Osteocyte (in vitro differentiated cells): ENCODE measurements around the gene PLXNA2. TPM values are rescaled to one million over a fixed set of nuclear protein-coding genes. Genes with fewer than 3 reads are reported as not detected.

ENCODE experiments used
- DNase-seq: peaks from one replicate; pipeline ENCODE4 v3.0.0; 2021; ENCODE audit warnings: mixed read lengths; ENCODE audit not compliant: unreplicated experiment; ENCODE audit errors: extremely low spot score
- H3K27ac Mint-ChIP-seq: one replicate; pipeline ENCODE4 v1.8.0; 2021; ENCODE audit warnings: mild to moderate bottlenecking, mixed read lengths; ENCODE audit not compliant: unreplicated experiment
- H3K27me3 Mint-ChIP-seq: one replicate; pipeline ENCODE4 v1.8.0; 2021; ENCODE audit warnings: mixed read lengths; ENCODE audit not compliant: unreplicated experiment
- H3K36me3 Mint-ChIP-seq: one replicate; pipeline ENCODE4 v1.8.0; 2021; ENCODE audit warnings: mixed read lengths; ENCODE audit not compliant: unreplicated experiment
- H3K4me1 Mint-ChIP-seq: one replicate; pipeline ENCODE4 v1.8.0; 2021; ENCODE audit warnings: mixed read lengths; ENCODE audit not compliant: unreplicated experiment
- H3K4me3 Mint-ChIP-seq: one replicate; pipeline ENCODE4 v1.8.0; 2021; ENCODE audit warnings: mild to moderate bottlenecking, moderate library complexity, mixed read lengths; ENCODE audit not compliant: unreplicated experiment
- H3K9me3 Mint-ChIP-seq: one replicate; pipeline ENCODE4 v1.8.0; 2021; ENCODE audit warnings: mixed read lengths; ENCODE audit not compliant: unreplicated experiment
- CTCF ChIP-seq: fragments of 200-600 bp; sonication (generic); IDR thresholded peaks from 2 replicates; pipeline ENCODE4 v1.5.0; 2021; ENCODE audit warnings: antibody characterized with exemption, mild to moderate bottlenecking, moderate library complexity
- total RNA-seq: library from RNA; stranded (reverse); gene quantifications from 2 replicates; pipeline ENCODE4 v1.2.1, GENCODE V29; 2021

PLXNA2 gene
- total RNA-seq, 1 donor from 2014 or later = 19.5 TPM

- no peak for DNase-seq
- Mint-ChIP-seq H3K4me3 (no peak overlapping the region), H3K27ac (no peak overlapping the region), H3K4me1 (peaks cover 25% of the 10 kb centered on the region), H3K27me3 (no peaks in the 10 kb centered on the region), H3K9me3 (no peaks in the 10 kb centered on the region), H3K36me3 (peaks cover 2% of the 10 kb centered on the region)
- no peak for TF ChIP-seq CTCF
These were observed 116.9 kb downstream of the PLXNA2 start for GRCh38 chr1:208127284-208127683.

- Mint-ChIP-seq H3K27me3 (no peaks in the 10 kb centered on the region), H3K9me3 (no peaks in the 10 kb centered on the region), H3K4me3 (no peak overlapping the region), H3K4me1 (peaks cover 13% of the 10 kb centered on the region), H3K36me3 (peaks cover 2% of the 10 kb centered on the region), H3K27ac (no peak overlapping the region)
- TF ChIP-seq CTCF = no peak
- DNase-seq = no peak
These were observed 118.1 kb downstream of the PLXNA2 start for GRCh38 chr1:208126108-208126507.

- Mint-ChIP-seq H3K9me3 (no peaks in the 10 kb centered on the region), H3K27me3 (no peaks in the 10 kb centered on the region), H3K36me3 (peaks cover 2% of the 10 kb centered on the region), H3K4me3 (no peak overlapping the region), H3K4me1 (peaks cover 2% of the 10 kb centered on the region), H3K27ac (no peak overlapping the region)
- no peak for DNase-seq
- no peak for TF ChIP-seq CTCF
These were observed 121.4 kb downstream of the PLXNA2 start for GRCh38 chr1:208122612-208123358.

- peaks cover 2% of the 10 kb centered on the region for H3K4me1 Mint-ChIP-seq
- H3K27ac Mint-ChIP-seq = no peak overlapping the region
- no peak for TF ChIP-seq CTCF
- DNase-seq = no peak
- peaks cover 2% of the 10 kb centered on the region for H3K36me3 Mint-ChIP-seq
- H3K9me3 Mint-ChIP-seq = no peaks in the 10 kb centered on the region
- H3K27me3 Mint-ChIP-seq = no peaks in the 10 kb centered on the region
- no peak overlapping the region for H3K4me3 Mint-ChIP-seq
These were observed 122.3 kb downstream of the PLXNA2 start for GRCh38 chr1:208121813-208122364.

GRCh38 chr1:208120431-208120790 is 123.8 kb downstream of the PLXNA2 start:
- Mint-ChIP-seq H3K4me3 (no peak overlapping the region), H3K9me3 (no peaks in the 10 kb centered on the region)
- TF ChIP-seq CTCF = no peak

More at GRCh38 chr1:208120431-208120790, 123.8 kb downstream of the PLXNA2 start:
- no peak for DNase-seq
- Mint-ChIP-seq H3K27me3 (no peaks in the 10 kb centered on the region), H3K27ac (peak overlapping the region; percentile 28), H3K36me3 (peaks cover 2% of the 10 kb centered on the region), H3K4me1 (peaks cover 8% of the 10 kb centered on the region)
